Ovary (tissue), 9 donors: ENCODE measurements around the gene YIPF3. TPM values are rescaled to one million over a fixed set of nuclear protein-coding genes. Genes with fewer than 3 reads are reported as not detected.

ENCODE experiments used
- DNase-seq, 5 donors: peaks; one replicate each; pipeline ENCODE4 v3.0.0-alpha.2; 2019 to 2020
- H3K27ac ChIP-seq, 2 donors: fragments of 200-600 bp; one replicate each; pipeline versions ENCODE4 v1.5.1 to v1.8.0; 2019 to 2022
- H3K27me3 ChIP-seq: fragments of 200-600 bp; one replicate; pipeline ENCODE4 v1.8.0; 2022
- H3K36me3 ChIP-seq: fragments of 200-600 bp; sonication (generic); one replicate; pipeline ENCODE4 v1.5.1; 2019
- H3K4me1 ChIP-seq: one replicate; pipeline ENCODE4 v1.8.1; 2013; ENCODE audit warnings: mild to moderate bottlenecking, moderate library complexity; ENCODE audit not compliant: insufficient read depth
- H3K4me3 ChIP-seq: fragments of 200-600 bp; sonication (generic); one replicate; pipeline ENCODE4 v1.5.1; 2017
- H3K9me3 ChIP-seq, 2 donors: fragments of 200-600 bp in 1 of 2; sonication (generic) in 1 of 2; one replicate each; pipeline versions ENCODE4 v1.5.1 to v1.8.1; 2013 to 2019; ENCODE audit warnings: mild to moderate bottlenecking in 1 of 2, moderate library complexity in 1 of 2
- CTCF ChIP-seq, 3 donors: fragments of 450-650 bp in 2 of 3; fragments of 200-600 bp in 1 of 3; IDR thresholded peaks; one replicate each; pipeline versions ENCODE4 v1.5.1 to v1.8.0; 2016 to 2022; ENCODE audit warnings: antibody characterized with exemption in 3 of 3, mild to moderate bottlenecking in 1 of 3
- EP300 ChIP-seq: sonication (generic); formaldehyde crosslinking; IDR thresholded peaks from one replicate; pipeline ENCODE4 v1.6.1; 2017; ENCODE audit warnings: antibody characterized with exemption
- POLR2A ChIP-seq: fragments of 450-650 bp; IDR thresholded peaks from one replicate; pipeline ENCODE4 v1.6.1; 2017; ENCODE audit warnings: antibody characterized with exemption, mild to moderate bottlenecking, moderate library complexity
- WGBS, 3 donors: extraction: QIAGEN DNeasy Blood & Tissue Kit in 1 of 3; methylation state at CpG; one replicate each; pipeline versions ENCODE4 v1.1.5 to v1.1.7; 2013 to 2017; 5-methylcytosine and 5-hydroxymethylcytosine counted together
- intact Hi-C, 4 donors: fragments of 100-400 bp; cut with DNase I; formaldehyde crosslinking; loops; one replicate each; pipeline versions ENCODE4 v1.11.0 to v1.15.1; 2022 to 2023
- polyA plus RNA-seq, 2 donors: library from polyadenylated mRNA; stranded (reverse); fragments of 200-250 nt in 1 of 2; fragments of 350-450 nt in 1 of 2; fragmentation: Illumina TruSeq in 1 of 2; extraction: RNeasy Lipid Tissue Mini Kit (QIAGEN cat#74804) in 1 of 2; gene quantifications; one replicate each; pipeline ENCODE4 v1.2.3, GENCODE V29; 2013 to 2014
- total RNA-seq, 7 donors: library from RNA; depleted of rRNA in 2 of 7; stranded (reverse); fragments of >200 nt in 2 of 7; fragmentation: NEBNext Ultra II Directional in 3 of 7; extraction: Animal tissue kit (Norgen Biotek cat#: 25700) in 3 of 7; gene quantifications; one replicate each; pipeline versions ENCODE4 v1.1.0 to v1.2.4, GENCODE V29; 2016 to 2023
- donor health status: DM: no; HTN: no; CAD: no; lungs with moderate emphysema.
- donor health status: DM: no; HTN: no; CAD: no.
- donor health status: Bipolar disorder and iron deficiency.
- donor health status: DM: yes; HTN: yes; CAD: no.
- donor health status: DM: no; HTN: no; CAD: no.
- donor health status: DM: yes; HTN: yes; CAD: no.

The YIPF3 gene
- total and polyA plus RNA-seq, 9 donors: 47.0 to 143 (median 78.3) TPM

- WGBS, 3 donors: 25 to 33% (median 29%) methylated on average over 3 of the region's 3 CpGs
- TF ChIP-seq EP300 (no peak), CTCF (IDR thresholded peaks at IDR 0.05) (no peak), POLR2A (no peak)
- Histone ChIP-seq H3K27me3 (no peaks in the 10 kb centered on the region), H3K9me3 (no peaks in the 10 kb centered on the region), H3K4me3 (no peak overlapping the region), H3K27ac (no peak overlapping the region), H3K4me1 (peaks cover 24% of the 10 kb centered on the region), H3K36me3 (no peaks in the 10 kb centered on the region)
- intact Hi-C loops: loop anchor here in 1 of 4 donors (10.0 kb wide), 1 partner anchor 228 kb away; no protein-coding TSS in a partner anchor
- DNase-seq: no peak
These were observed 24.1 kb downstream of the YIPF3 start for GRCh38 chr6:43492673-43493072.

- intact Hi-C loops: loop anchor here in 1 of 4 donors (10.0 kb wide), 1 partner anchor 227 kb away; no protein-coding TSS in a partner anchor
These were observed 24.7 kb downstream of the YIPF3 start for GRCh38 chr6:43491750-43492661.

GRCh38 chr6:43490523-43490939 is 26.2 kb downstream of the YIPF3 start:
- WGBS, 3 donors: 47 to 67% (median 61%) methylated on average over 6 of the region's 6 CpGs
- Histone ChIP-seq H3K36me3 (no peaks in the 10 kb centered on the region), H3K4me3 (no peak overlapping the region), H3K27ac (no peak overlapping the region), H3K4me1 (peaks cover 20% of the 10 kb centered on the region), H3K27me3 (no peaks in the 10 kb centered on the region), H3K9me3 (no peaks in the 10 kb centered on the region)
- TF ChIP-seq EP300 (no peak), POLR2A (no peak)
- intact Hi-C loops: loop anchor here in 1 of 4 donors (10.0 kb wide), 1 partner anchor 226 kb away; no protein-coding TSS in a partner anchor
- DNase-seq: no peak

More at GRCh38 chr6:43491750-43492661, 24.7 kb downstream of the YIPF3 start:
- no peak overlapping the region for H3K27ac ChIP-seq
- H3K9me3 ChIP-seq: no peaks in the 10 kb centered on the region
- peaks cover 24% of the 10 kb centered on the region for H3K4me1 ChIP-seq
- no peak for TF ChIP-seq POLR2A
- TF ChIP-seq CTCF (IDR thresholded peaks at IDR 0.05): no peak
- no peak for TF ChIP-seq EP300
- 10 to 25% (median 13%) methylated on average over 10 of the region's 10 CpGs for WGBS, 3 donors
- H3K36me3 ChIP-seq: no peaks in the 10 kb centered on the region
- DNase-seq: peak; percentile 77 to 87 (median 81)
- no peak overlapping the region for H3K4me3 ChIP-seq
- no peaks in the 10 kb centered on the region for H3K27me3 ChIP-seq

DNA sequence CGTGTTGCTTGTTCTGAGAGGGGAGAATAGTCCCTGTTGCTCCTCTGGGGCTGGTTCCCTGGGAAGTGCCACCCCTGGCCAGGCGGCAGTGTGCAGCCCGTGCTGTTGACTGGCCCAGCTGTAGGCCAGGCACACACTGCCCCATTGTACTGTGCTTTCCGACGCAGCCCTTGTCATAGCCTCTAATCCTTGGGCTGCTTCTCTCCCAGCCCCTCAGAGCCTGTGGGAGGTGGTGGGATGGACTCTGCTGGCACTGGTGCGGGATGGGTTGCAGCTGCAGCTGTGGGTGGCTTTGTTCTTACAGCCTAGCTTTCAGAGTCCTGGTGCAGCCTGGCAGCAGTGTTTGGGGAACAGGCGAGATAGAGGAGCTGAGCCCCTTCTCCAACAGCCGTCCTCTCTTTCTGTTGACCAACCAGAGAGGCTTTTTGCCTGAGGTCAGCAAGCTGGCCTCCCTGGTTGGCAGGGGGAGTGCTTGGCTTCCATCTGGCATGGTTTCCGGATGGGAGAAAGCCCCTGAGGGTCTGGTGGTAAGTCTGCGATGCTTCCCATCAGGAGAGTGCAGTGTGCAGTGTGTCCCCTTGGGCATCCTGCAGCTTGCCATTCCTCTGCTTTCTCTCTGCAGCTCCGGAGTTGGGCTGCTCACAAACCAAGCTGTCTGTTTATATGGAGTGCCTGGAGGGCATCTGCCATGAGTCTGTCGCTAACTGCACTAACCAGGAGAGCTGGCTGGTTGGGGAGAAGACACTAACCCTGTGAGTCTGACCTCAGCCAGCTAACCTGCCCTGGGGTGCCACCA is 27.3 kb downstream of the YIPF3 start:
- H3K27ac ChIP-seq: no peak overlapping the region
- 50 to 62% (median 55%) methylated on average over 12 of the region's 12 CpGs for WGBS, 3 donors
- intact Hi-C loops: loop anchor here in 1 of 4 donors (10.0 kb wide), 1 partner anchor 225 kb away; no protein-coding TSS in a partner anchor

More for the DNA sequence above, 27.3 kb downstream of the YIPF3 start:
- Histone ChIP-seq H3K27me3 (no peaks in the 10 kb centered on the region), H3K4me3 (no peak overlapping the region), H3K9me3 (no peaks in the 10 kb centered on the region), H3K4me1 (peaks cover 16% of the 10 kb centered on the region), H3K36me3 (no peaks in the 10 kb centered on the region)
- DNase-seq: no peak
- TF ChIP-seq CTCF (IDR thresholded peaks at IDR 0.05) (no peak), POLR2A (no peak), EP300 (no peak)
